IMR-90 (cell line): Measurements from ENCODE around the gene RAB30. TPM values are rescaled to one million over a fixed set of nuclear protein-coding genes. Genes with fewer than 3 reads are reported as not detected.
"Not testable (repeated sequence)": the region's sequence is repeated elsewhere in the genome, so short reads cannot be mapped to it uniquely, and the experiment has no call there.

Source experiments
- ATAC-seq: fragments of 200-7000 bp; cut with Tn5 transposase; 2 replicates; pipeline ENCODE4 v1.9.1; 2020; ENCODE audit warnings: low read depth, mild to moderate bottlenecking, moderate library complexity
- BruUV-seq: library from RNA; stranded (reverse); fragments of 400-500 nt; replicated peaks from 2 replicates; lab custom pipeline; 2021; lab: Mats Ljungman, UMichigan
- CTCF ChIA-PET: fragments of 300-600 bp; formaldehyde crosslinking; extraction: SDS; loops from one replicate; lab custom pipeline; 2021; ENCODE audit warnings: antibody characterized with exemption; lab: Yijun Ruan, JAX
- POLR2A ChIA-PET: fragments of 300-600 bp; sonication (Branson Sonifier 250); formaldehyde crosslinking; loops from one replicate; lab custom pipeline; 2022; ENCODE audit warnings: antibody characterized with exemption; ENCODE audit not compliant: unreplicated experiment; lab: Charles Lee
- DNase-seq: peaks from one replicate; pipeline ENCODE4 v3.0.0; 2013
- H2AFZ ChIP-seq: replicated peaks from 2 replicates; pipeline ENCODE3; 2013; ENCODE audit warnings: low read length, mild to moderate bottlenecking; ENCODE audit not compliant: poor library complexity
- H2AK5ac ChIP-seq: 2 replicates; pipeline ENCODE4 v1.6.1; 2013; ENCODE audit warnings: low read depth, low read length, inconsistent platforms
- H2AK9ac ChIP-seq: replicated peaks from 2 replicates; pipeline ENCODE3; 2013; ENCODE audit warnings: mild to moderate bottlenecking, low read depth, low read length, moderate library complexity; ENCODE audit not compliant: poor library complexity
- H2BK120ac ChIP-seq: 2 replicates; pipeline ENCODE4 v1.6.1; 2013; ENCODE audit warnings: low read depth, low read length, inconsistent platforms
- H2BK15ac ChIP-seq: 3 replicates; pipeline ENCODE4 v1.6.1; 2013; ENCODE audit warnings: low read depth, low read length, inconsistent platforms
- H2BK20ac ChIP-seq: 2 replicates; pipeline ENCODE4 v1.6.1; 2013; ENCODE audit warnings: low read depth, mild to moderate bottlenecking, inconsistent platforms, low read length, moderate library complexity
- H2BK5ac ChIP-seq: 2 replicates; pipeline ENCODE4 v1.6.1; 2013; ENCODE audit warnings: mild to moderate bottlenecking, low read depth, low read length, inconsistent platforms; ENCODE audit not compliant: poor library complexity, severe bottlenecking
- H3K14ac ChIP-seq: replicated peaks from 2 replicates; pipeline ENCODE4 v1.6.1; 2013; ENCODE audit warnings: low read depth, low read length, inconsistent platforms
- H3K18ac ChIP-seq: 2 replicates; pipeline ENCODE4 v1.6.1; 2013; ENCODE audit warnings: low read depth, low read length, control low read depth
- H3K23ac ChIP-seq: 2 replicates; pipeline ENCODE4 v1.6.1; 2013; ENCODE audit warnings: low read depth, low read length, inconsistent platforms
- H3K27ac ChIP-seq: 2 replicates; pipeline ENCODE4 v1.5.1; 2013; ENCODE audit warnings: mild to moderate bottlenecking, control low read depth, low read length; ENCODE audit not compliant: insufficient read depth
- H3K27me3 ChIP-seq: 2 replicates; pipeline ENCODE4 v1.6.1; 2013; ENCODE audit warnings: low read length; ENCODE audit not compliant: control insufficient read depth, insufficient read depth
- H3K36me3 ChIP-seq: 2 replicates; pipeline ENCODE4 v1.6.1; 2013; ENCODE audit warnings: low read length, mixed read lengths; ENCODE audit not compliant: control insufficient read depth, insufficient read depth
- H3K4ac ChIP-seq: 2 replicates; pipeline ENCODE4 v1.6.1; 2013; ENCODE audit warnings: low read depth, low read length, inconsistent platforms
- H3K4me1 ChIP-seq: 2 replicates; pipeline ENCODE4 v1.6.1; 2013; ENCODE audit warnings: low read length, mixed read lengths; ENCODE audit not compliant: control insufficient read depth, insufficient read depth
- H3K4me2 ChIP-seq: 2 replicates; pipeline ENCODE4 v1.6.1; 2013; ENCODE audit warnings: low read depth, mild to moderate bottlenecking, control low read depth, low read length, moderate library complexity
- H3K4me3 ChIP-seq: 2 replicates; pipeline ENCODE4 v1.5.1; 2013; ENCODE audit warnings: low read depth, mild to moderate bottlenecking, control low read depth, low read length, moderate library complexity; ENCODE audit not compliant: insufficient read depth
- H3K56ac ChIP-seq: 2 replicates; pipeline ENCODE4 v1.6.1; 2013; ENCODE audit warnings: low read length, inconsistent platforms; ENCODE audit not compliant: insufficient read depth; ENCODE audit errors: extremely low read depth
- H3K79me1 ChIP-seq, 2 experiments: 2 replicates each; pipeline ENCODE4 v1.6.1; 2013; ENCODE audit warnings: low read length in 2 of 2, inconsistent platforms in 1 of 2, low read depth in 1 of 2
- H3K9ac ChIP-seq: 2 replicates; pipeline ENCODE4 v1.6.1; 2013; ENCODE audit warnings: low read depth, low read length, control low read depth
- H3K9me1 ChIP-seq: 2 replicates; pipeline ENCODE4 v1.6.1; 2013; ENCODE audit warnings: low read length, inconsistent platforms; ENCODE audit not compliant: insufficient read depth
- H3K9me3 ChIP-seq: 2 replicates; pipeline ENCODE4 v1.6.1; 2013; ENCODE audit warnings: low read length; ENCODE audit not compliant: control insufficient read depth, insufficient read depth
- H4K20me1 ChIP-seq: 2 replicates; pipeline ENCODE4 v1.6.1; 2013; ENCODE audit warnings: low read length, inconsistent platforms; ENCODE audit not compliant: insufficient read depth
- H4K5ac ChIP-seq: 2 replicates; pipeline ENCODE4 v1.6.1; 2013; ENCODE audit warnings: mild to moderate bottlenecking, low read depth, low read length, control low read depth
- H4K8ac ChIP-seq, 2 experiments: 2 replicates each; pipeline ENCODE4 v1.6.1; 2013; ENCODE audit warnings: low read depth in 2 of 2, low read length in 2 of 2, control low read depth in 1 of 2, inconsistent platforms in 1 of 2
- H4K91ac ChIP-seq: 2 replicates; pipeline ENCODE4 v1.6.1; 2013; ENCODE audit warnings: low read depth, low read length, inconsistent platforms; ENCODE audit not compliant: insufficient read depth
- WGBS, 2 experiments: methylation state at CpG; one replicate each; pipeline versions ENCODE4 v1.1.5 to v1.1.7; 2013; ENCODE audit warnings: missing lambda C conversion rate in 2 of 2; ENCODE audit not compliant: insufficient read length in 1 of 2; ENCODE audit errors: extremely low coverage in 2 of 2; 5-methylcytosine and 5-hydroxymethylcytosine counted together
- dilution Hi-C: fragments of 300-500 bp; cut with HindIII; formaldehyde crosslinking; loops from one replicate; pipeline ENCODE4 v1.14.3; 2018; ENCODE audit warnings: low sequenced_read_pairs; ENCODE audit not compliant: unreplicated experiment
- in situ Hi-C: fragments of 300-500 bp; cut with MboI; formaldehyde crosslinking; loops from 3 replicates; pipeline ENCODE4 v1.14.3; 2019; ENCODE audit warnings: low sequenced_read_pairs, inconsistent platforms, mixed read lengths
- intact Hi-C: fragments of 100-400 bp; cut with micrococcal nuclease; formaldehyde crosslinking; loops from 2 replicates; pipeline ENCODE4 v1.10.0; 2022
- polyA plus RNA-seq, 3 experiments: library from polyadenylated mRNA; depleted of rRNA; stranded (reverse); fragments of >200 nt; gene quantifications; 2 replicates each; pipeline ENCODE4 v1.2.3, GENCODE V29; 2012; ENCODE audit warnings: low replicate concordance in 1 of 3
- total RNA-seq: library from RNA; depleted of rRNA; stranded (reverse); fragments of >200 nt; gene quantifications from 2 replicates; pipeline ENCODE4 v1.2.3, GENCODE V29; 2012

Gene RAB30
- total and polyA plus RNA-seq, 2 of the 4 experiments (the other 2 are of a cell fraction): 7.2 to 25.6 TPM

GRCh38 chr11:82970507-82971083, 101.1 kb downstream of the RAB30 start:
- H3K18ac ChIP-seq, H3K36me3 ChIP-seq, H4K20me1 ChIP-seq, H3K9me3 ChIP-seq, H3K9ac ChIP-seq, CTCF ChIA-PET, H3K4me1 ChIP-seq, intact Hi-C loops, H3K4me2 ChIP-seq, BruUV-seq, H2AFZ ChIP-seq, POLR2A ChIA-PET, H3K4me3 ChIP-seq, H4K91ac ChIP-seq, H2BK15ac ChIP-seq, H3K56ac ChIP-seq, H4K5ac ChIP-seq, H3K4ac ChIP-seq, H3K27me3 ChIP-seq, H2BK120ac ChIP-seq, H4K8ac ChIP-seq, H2BK5ac ChIP-seq, H3K27ac ChIP-seq, dilution Hi-C loops, H2BK20ac ChIP-seq, H3K79me1 ChIP-seq, H2AK5ac ChIP-seq, H3K14ac ChIP-seq, in situ Hi-C loops, DNase-seq, H2AK9ac ChIP-seq, H3K23ac ChIP-seq, H3K9me1 ChIP-seq, ATAC-seq: not testable (repeated sequence)
- WGBS, 2 experiments: 95% methylated on average over 19 of the region's 60 CpGs; no CpG with 5 or more reads in 1 of the 2 experiments
